H1 (cell line): ENCODE data around the gene GADD45A. TPM values are rescaled to one million over a fixed set of nuclear protein-coding genes. Genes with fewer than 3 reads are reported as not detected.

ENCODE experiments used
- ATF3 ChIP-seq: IDR thresholded peaks from 2 replicates; pipeline ENCODE4 v1.6.1; 2011; ENCODE audit warnings: low read depth, mild to moderate bottlenecking, low read length; ENCODE audit not compliant: insufficient read depth
- HDAC2 ChIP-seq, 2 experiments: fragments of 300-600 bp in 1 of 2; sonication (generic) in 1 of 2; IDR thresholded peaks; 2 replicates each; pipeline ENCODE4 v1.6.1; 2011 to 2012; ENCODE audit warnings: low read depth in 2 of 2, low read length in 2 of 2, mild to moderate bottlenecking in 2 of 2, moderate library complexity in 2 of 2, borderline replicate concordance in 1 of 2, inconsistent platforms in 1 of 2
- polyA plus RNA-seq, 7 experiments: library from polyadenylated mRNA; depleted of rRNA in 3 of 7; stranded (reverse) in 5 of 7; unstranded in 2 of 7; fragments of >200 nt in 5 of 7; fragments of 200-250 nt in 2 of 7; gene quantifications; 1 replicate in 5 of 7; 2 replicates in 1 of 7; 4 replicates in 1 of 7; pipeline versions ENCODE4 v1.2.1 to v1.2.3, GENCODE V29; 2011 to 2013; ENCODE audit warnings: missing spikeins in 2 of 7, mixed read lengths in 2 of 7
- total RNA-seq: library from RNA; stranded (reverse); fragmentation: NEBNext Ultra II Directional; extraction: Animal tissue kit (Norgen Biotek cat#: 25700); gene quantifications from 2 replicates; pipeline ENCODE4 v1.2.1, GENCODE V29; 2021

The GADD45A gene
- total and polyA plus RNA-seq, 2 of the 8 experiments (the other 6 are each of a cell fraction or from before 2014, with no cell fraction given): 7.6 to 15.6 TPM

GRCh38 chr1:67715819-67716218, 30.8 kb downstream of the GADD45A start (continued):
- TF ChIP-seq HDAC2 (IDR thresholded peaks at IDR 0.05; ENCODE audit: borderline replicate concordance in 1 of 2, low read depth in 2 of 2, low read length in 2 of 2) (no peak), ATF3 (no peak)
